ENCODE measurements around the gene CALHM3. TPM values are rescaled to one million over a fixed set of nuclear protein-coding genes. Genes with fewer than 3 reads are reported as not detected.

Gene CALHM3
- total RNA-seq, 2 experiments from 2014 or later: not detected

GRCh38 chr10:103498936-103499638, 20.0 kb upstream of the CALHM3 start:
- no peaks in the 10 kb centered on the region for H3K36me3 ChIP-seq (ENCODE audit: insufficient read depth, low read length)
- TF ChIP-seq, protein P1, sequence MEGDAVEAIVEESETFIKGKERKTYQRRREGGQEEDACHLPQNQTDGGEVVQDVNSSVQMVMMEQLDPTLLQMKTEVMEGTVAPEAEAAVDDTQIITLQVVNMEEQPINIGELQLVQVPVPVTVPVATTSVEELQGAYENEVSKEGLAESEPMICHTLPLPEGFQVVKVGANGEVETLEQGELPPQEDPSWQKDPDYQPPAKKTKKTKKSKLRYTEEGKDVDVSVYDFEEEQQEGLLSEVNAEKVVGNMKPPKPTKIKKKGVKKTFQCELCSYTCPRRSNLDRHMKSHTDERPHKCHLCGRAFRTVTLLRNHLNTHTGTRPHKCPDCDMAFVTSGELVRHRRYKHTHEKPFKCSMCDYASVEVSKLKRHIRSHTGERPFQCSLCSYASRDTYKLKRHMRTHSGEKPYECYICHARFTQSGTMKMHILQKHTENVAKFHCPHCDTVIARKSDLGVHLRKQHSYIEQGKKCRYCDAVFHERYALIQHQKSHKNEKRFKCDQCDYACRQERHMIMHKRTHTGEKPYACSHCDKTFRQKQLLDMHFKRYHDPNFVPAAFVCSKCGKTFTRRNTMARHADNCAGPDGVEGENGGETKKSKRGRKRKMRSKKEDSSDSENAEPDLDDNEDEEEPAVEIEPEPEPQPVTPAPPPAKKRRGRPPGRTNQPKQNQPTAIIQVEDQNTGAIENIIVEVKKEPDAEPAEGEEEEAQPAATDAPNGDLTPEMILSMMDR (IDR thresholded peaks at IDR 0.05): no peak
- no peaks in the 10 kb centered on the region for H3K9me3 ChIP-seq (ENCODE audit: control insufficient read depth in 1 of 2, insufficient read depth in 1 of 2, low read length in 2 of 2)
- peaks cover 19 to 20% of the 10 kb centered on the region in 2 experiments for H3K27me3 ChIP-seq (ENCODE audit: control insufficient read depth in 1 of 2, insufficient read depth in 2 of 2, low read length in 2 of 2)
- no peak overlapping the region for H3K27ac Mint-ChIP-seq
- H3K4me3 Mint-ChIP-seq: no peak overlapping the region
- intact Hi-C loops (cut with DNase I, micrococcal nuclease): loop anchor here in 1 of 2 experiments (10.0 kb wide), 1 partner anchor 184 kb away; no protein-coding TSS in a partner anchor
- H3K27me3 Mint-ChIP-seq: peaks cover 63% of the 10 kb centered on the region
- H3K4me1 Mint-ChIP-seq (ENCODE audit: low read depth): peaks cover 1% of the 10 kb centered on the region
- H3K27ac ChIP-seq (ENCODE audit: low read depth in 1 of 2, low read length in 2 of 2): no peak overlapping the region
- POLR2A ChIA-PET: no interaction called here
- H3K36me3 Mint-ChIP-seq (ENCODE audit: low read depth): no peaks in the 10 kb centered on the region
- H3K9me3 Mint-ChIP-seq: no peaks in the 10 kb centered on the region
- no peak for ATAC-seq (ENCODE audit: poor library complexity)
- H3K4me1 ChIP-seq (ENCODE audit: insufficient read depth, low read length): peaks cover 7% of the 10 kb centered on the region
- H3K4me3 ChIP-seq (ENCODE audit: low read length): no peak overlapping the region
- no peak for DNase-seq
- CTCF ChIA-PET: no interaction called here

- ChIA-PET POLR2A (interaction anchor here (0.6 kb wide), 1 partner anchor 1328 kb away, joined by 3 read pairs; no protein-coding TSS in a partner anchor), CTCF (no interaction called here)
- no peak overlapping the region for H3K27ac Mint-ChIP-seq
- no peaks in the 10 kb centered on the region for H3K36me3 Mint-ChIP-seq (ENCODE audit: low read depth)
- no peaks in the 10 kb centered on the region for H3K9me3 Mint-ChIP-seq
- no peak overlapping the region for H3K27ac ChIP-seq (ENCODE audit: low read depth in 1 of 2, low read length in 2 of 2)
- no peaks in the 10 kb centered on the region for H3K36me3 ChIP-seq (ENCODE audit: insufficient read depth, low read length)
- no peak overlapping the region for H3K4me3 Mint-ChIP-seq
- H3K4me1 Mint-ChIP-seq (ENCODE audit: low read depth): peaks cover 10% of the 10 kb centered on the region
- H3K4me1 ChIP-seq (ENCODE audit: insufficient read depth, low read length): peaks cover 10% of the 10 kb centered on the region
- H3K9me3 ChIP-seq (ENCODE audit: control insufficient read depth in 1 of 2, insufficient read depth in 1 of 2, low read length in 2 of 2): peaks cover 0 to 5% of the 10 kb centered on the region in 2 experiments
- H3K4me3 ChIP-seq (ENCODE audit: low read length): no peak overlapping the region
- no peak for DNase-seq
- intact Hi-C loops (cut with DNase I, micrococcal nuclease): loop anchor here in 1 of 2 experiments (10.0 kb wide), 1 partner anchor 183 kb away; no protein-coding TSS in a partner anchor
- H3K27me3 Mint-ChIP-seq: peaks cover 71% of the 10 kb centered on the region
- TF ChIP-seq, protein P1 (IDR thresholded peaks at IDR 0.05): no peak
- H3K27me3 ChIP-seq (ENCODE audit: control insufficient read depth in 1 of 2, insufficient read depth in 2 of 2, low read length in 2 of 2): peaks cover 20 to 26% of the 10 kb centered on the region in 2 experiments
- ATAC-seq (ENCODE audit: poor library complexity): no peak
These were observed 18.3 kb upstream of the CALHM3 start for GRCh38 chr10:103497161-103497915.

DNA sequence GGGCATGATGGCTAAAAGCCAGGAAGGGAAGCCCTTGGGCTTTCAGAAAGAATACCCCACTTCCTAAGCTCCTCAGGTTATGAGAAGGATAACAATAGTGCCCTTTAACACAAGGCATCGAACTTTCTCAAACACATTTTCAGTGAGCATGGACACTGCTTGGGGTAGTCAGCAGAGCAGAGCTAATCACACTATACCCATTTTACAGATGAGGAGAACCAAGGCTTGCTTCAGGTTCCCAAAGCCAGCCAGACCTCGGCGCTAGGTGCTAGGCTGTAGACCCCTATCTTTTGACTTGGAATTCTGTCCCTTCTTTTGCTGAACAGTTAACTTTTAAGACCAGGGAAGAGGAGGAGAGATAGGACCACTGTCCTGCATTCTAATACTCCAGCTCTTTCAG, 16.3 kb upstream of the CALHM3 start:
- Mint-ChIP-seq H3K9me3 (no peaks in the 10 kb centered on the region), H3K4me3 (peak overlapping the region; percentile 71), H3K27ac (no peak overlapping the region), H3K27me3 (peaks cover 71% of the 10 kb centered on the region), H3K36me3 (ENCODE audit: low read depth) (no peaks in the 10 kb centered on the region), H3K4me1 (ENCODE audit: low read depth) (peaks cover 25% of the 10 kb centered on the region)
- no peak for ATAC-seq (ENCODE audit: poor library complexity)
- TF ChIP-seq, protein P1 (IDR thresholded peaks at IDR 0.05): no peak
- CTCF ChIA-PET: no interaction called here
- Histone ChIP-seq H3K27me3 (ENCODE audit: control insufficient read depth in 1 of 2, insufficient read depth in 2 of 2, low read length in 2 of 2) (peaks cover 20 to 23% of the 10 kb centered on the region in 2 experiments), H3K36me3 (ENCODE audit: insufficient read depth, low read length) (no peaks in the 10 kb centered on the region), H3K4me3 (ENCODE audit: low read length) (no peak overlapping the region), H3K4me1 (ENCODE audit: insufficient read depth, low read length) (peaks cover 19% of the 10 kb centered on the region), H3K9me3 (ENCODE audit: control insufficient read depth in 1 of 2, insufficient read depth in 1 of 2, low read length in 2 of 2) (peaks cover 0 to 5% of the 10 kb centered on the region in 2 experiments), H3K27ac (ENCODE audit: low read depth in 1 of 2, low read length in 2 of 2) (no peak overlapping the region)
- intact Hi-C loops (cut with DNase I, micrococcal nuclease): loop anchor here in 1 of 2 experiments (10.0 kb wide), 1 partner anchor 181 kb away; no protein-coding TSS in a partner anchor
- no peak for DNase-seq
- POLR2A ChIA-PET: no interaction called here

Measured in CD4-positive, alpha-beta T cell (primary cell).